Measurements from ENCODE around the gene SLC30A1.
A peak's percentile ranks its signal among the peaks of the same experiment; 100 is the strongest.
"Not testable (repeated sequence)": the region's sequence is repeated elsewhere in the genome, so short reads cannot be mapped to it uniquely, and the experiment has no call there.

The SLC30A1 gene

DNA sequence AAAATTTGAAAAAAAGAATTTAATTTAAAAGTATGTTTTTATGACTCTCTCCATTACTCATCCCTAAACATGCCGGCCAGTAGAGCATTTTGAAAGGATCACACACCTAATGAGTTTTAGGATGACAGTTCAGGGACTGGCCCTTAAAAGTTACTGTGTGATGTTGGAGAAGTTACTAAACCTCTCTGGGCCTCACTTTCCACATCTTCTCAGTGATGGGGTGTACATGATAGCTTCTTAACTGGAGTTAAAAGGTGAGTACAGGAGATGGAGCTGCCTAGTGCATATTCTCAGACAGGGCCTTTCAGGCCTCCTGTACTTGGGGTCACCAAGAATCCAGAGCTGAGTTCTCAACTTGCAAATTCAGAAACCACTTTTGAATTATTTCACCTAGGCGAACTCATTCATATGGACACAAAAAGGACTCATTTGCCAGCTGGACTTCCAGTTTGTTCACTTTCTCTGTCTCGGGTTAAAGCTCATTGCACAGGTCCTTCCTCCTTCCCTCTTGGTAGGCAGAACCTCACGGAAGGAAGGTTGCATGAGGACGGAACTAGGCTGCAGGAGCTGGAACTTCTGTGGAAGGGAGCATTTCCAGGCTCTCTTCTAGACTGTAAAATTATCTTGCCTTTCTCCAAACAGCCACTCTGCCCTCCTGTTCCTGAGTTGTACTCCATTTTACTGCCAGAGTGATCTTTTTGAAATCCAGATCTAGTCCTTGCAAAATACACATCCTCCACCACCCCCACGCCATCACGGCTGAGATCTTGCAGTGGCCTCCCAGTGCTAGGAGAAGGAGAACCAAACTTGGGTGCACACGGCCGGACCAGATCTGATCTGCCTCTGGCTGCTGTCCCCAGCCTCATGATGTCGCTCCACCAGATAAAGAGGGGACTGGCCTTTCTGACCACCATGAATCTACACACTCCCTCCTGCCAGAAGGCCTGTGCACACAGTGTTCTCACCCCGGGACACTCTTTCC is 4.3 kb upstream of the SLC30A1 start:
- DNase-seq = no peak

- no peak for DNase-seq
Measured at GRCh38 chr1:211581526-211581925, 2.6 kb upstream of the SLC30A1 start.

DNA sequence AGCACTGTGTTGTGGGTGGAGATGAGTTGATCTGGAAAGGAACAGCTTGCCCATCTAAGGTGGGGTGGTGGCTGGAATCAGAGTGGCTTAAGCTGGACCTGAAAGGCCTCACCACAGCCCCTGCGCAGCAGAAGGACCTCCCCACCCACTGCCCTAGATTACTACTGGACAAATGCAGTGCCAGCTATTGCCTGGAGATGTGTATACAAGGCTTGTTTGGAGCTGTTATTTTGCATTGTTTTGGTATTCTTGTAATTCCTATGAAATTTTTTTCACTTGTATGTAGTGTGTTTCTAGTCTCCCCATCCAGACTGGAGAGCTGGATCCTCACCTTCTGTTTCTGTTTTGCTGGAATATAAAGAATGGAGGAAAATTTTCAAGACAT is 1.3 kb upstream of the SLC30A1 start:
- no peak for DNase-seq

DNA sequence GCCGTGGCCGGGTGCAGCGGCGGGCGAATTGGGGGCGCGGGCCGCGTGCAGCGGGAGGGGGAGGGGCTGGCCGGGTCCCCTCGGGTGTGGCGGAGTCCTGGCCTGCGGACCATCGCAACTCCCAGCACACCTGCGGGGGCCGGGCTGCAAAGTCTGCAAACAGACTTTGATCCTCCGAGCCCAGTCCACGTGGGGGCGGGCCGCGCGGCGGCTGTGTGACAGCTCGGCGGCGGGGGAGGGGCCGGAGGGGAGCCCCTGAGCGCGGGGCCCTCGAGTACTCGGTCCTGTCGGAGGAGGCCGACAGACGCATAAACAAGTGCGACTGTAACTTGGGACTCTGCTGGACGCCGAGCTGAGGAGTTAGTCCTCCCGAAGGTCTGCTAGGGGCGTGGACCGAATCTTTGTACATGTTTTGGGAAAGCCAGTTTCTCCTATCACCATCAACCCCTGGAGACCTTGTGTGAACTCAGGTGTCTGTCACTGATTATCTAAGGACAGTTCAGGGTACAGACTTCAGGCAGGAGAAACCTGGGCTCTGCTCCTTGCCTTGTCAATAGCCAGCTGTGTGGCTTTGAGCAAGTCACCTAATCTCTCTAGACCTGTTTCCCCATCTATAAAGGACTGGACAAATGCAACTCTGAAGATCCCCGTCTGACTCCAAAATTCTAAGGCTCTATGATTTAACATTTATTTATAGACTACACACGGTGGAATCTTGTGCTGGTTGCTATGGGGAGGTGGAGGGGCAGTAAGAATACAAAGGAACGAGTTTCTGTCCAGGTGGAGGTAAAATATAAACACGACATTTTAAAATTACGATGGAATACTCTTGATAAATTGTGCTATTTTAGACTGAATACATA is 710 bp upstream of the SLC30A1 start:
- no peak for DNase-seq

DNA sequence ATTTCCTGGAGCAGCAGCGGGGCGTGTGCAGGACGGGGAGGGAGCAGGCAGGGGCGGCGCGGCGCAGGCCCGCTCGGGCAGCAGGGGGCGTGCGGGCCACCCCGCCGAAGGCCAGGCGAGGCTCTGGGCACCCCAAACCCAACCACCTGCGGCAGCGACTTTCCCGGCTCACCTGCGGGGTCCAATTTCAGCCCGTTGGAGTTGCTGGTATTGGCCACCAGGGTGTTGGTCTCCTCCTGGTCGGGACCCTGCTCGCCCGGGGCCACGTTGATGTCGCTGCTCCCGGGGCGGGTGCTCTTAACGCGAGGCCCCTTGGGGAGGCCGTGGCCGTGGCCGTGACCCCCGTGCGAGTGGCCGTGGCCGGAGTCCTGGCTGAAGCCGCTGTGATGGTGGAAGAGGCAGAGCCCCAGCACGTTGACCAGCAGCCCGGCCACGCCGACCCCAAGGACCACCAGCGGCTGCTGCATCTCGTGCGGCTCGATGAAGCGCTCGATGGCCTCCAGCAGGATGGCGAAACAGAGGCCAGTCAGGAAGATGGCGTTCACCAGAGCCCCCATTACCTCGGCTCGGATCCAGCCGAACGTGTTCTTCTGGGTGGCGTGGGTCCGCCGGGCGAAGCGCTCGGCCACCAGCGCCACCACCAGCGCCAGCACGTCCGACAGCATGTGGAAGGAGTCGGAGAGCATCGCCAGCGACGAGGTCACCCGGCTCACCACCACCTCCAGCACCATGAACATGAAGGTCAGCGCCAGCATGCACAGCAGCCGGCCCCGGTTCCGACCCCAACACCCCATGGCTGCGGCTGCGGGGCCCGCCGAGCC is 932 bp downstream of the SLC30A1 start:
- peak; percentile 69 for DNase-seq

DNA sequence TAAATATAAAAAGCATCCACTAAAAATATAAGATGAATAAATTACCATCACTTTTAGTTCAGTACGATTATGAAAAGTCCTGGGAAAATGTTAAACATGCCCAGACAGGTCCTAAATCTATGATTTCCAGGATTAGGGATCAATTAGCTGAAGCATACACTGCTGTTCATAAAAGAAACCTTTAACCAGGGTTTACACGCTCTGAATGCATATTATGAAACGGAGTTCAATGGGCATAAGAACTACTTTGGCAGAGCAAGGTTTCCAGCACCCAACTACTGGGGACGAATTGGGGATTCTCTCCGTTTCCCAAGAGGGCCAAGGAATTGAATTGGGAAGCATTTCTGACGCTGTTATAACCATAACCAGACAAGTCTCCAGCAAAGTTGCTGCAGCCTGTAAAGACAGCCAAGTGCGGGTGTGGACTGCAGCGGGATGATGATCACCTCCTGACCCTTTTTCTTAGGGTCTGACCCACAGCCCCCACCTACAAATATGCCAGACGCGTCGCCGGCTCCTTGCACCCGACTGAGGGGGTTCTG is 1.6 kb downstream of the SLC30A1 start:
- DNase-seq = no peak

GRCh38 chr1:211576717-211577116 is 2.2 kb downstream of the SLC30A1 start:
- DNase-seq = no peak

- DNase-seq = no peak
Measured at GRCh38 chr1:211574705-211575104, 4.3 kb downstream of the SLC30A1 start.

GRCh38 chr1:211571998-211572397 is 7.0 kb downstream of the SLC30A1 start:
- DNase-seq = no peak

DNA sequence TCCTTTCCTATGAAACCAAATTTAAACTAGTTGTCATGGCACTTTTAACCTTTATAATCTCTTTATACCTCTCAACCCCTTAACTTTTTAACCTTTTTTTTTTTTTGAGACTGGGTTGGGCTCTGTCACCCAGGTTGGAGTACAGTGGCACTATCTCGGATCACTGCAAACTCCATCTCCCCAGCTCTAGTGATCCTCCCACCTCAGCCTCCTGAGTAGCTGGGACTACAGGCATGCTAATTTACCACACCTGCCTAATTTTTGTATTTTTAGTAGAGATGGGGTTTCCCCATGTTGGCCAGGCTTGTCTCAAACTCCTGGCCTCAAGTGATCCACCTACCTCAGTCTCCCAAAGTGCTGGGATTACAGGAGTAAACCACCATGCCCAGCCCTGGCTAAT is 8.6 kb downstream of the SLC30A1 start:
- not testable (repeated sequence) for DNase-seq

DNA sequence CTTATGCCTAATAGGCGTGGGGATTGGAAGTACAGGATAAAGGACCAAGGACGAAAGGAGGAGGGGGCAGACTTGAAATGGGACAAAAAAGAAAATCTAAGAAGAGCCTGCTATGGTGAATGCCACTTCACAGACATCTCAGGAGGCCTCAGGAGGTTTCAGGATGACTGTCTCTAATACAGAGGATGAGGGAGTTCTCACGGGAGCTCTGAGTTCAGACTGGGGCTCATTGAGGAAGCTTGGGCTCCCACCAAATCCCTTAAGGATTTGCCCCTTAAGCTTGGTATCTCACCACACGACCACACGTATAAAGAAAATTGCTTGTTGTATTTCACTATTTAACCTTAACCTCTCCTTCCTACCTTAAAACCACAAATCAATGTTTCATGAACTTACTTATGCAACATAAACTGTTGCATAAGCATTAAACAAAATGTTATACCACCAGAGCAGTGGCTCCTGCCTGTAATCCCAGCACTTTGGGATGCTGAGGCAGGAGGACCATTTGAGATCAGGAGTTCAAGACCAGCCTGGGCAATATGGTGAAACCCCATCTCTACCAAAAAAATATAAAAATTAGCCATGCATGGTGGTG is 12.4 kb downstream of the SLC30A1 start:
- no peak for DNase-seq

DNA sequence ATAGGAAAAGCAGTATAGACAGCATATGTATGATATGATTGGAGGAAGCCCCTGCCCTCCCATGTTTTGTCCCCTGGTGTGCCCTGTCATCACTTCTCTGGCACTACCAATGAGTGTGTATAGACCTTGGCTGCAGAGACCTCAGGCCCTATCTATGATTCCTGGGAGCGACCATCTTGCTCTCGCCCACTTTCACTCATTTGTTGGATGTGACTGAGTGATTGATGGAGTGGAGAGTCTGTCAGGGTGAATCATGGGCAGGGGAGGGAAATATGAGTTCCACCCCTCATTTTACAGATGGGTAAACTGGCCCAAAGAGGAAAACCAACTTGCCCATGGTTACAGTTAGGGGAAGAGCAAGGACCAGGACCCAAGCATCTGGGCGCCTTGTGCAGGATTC is 14.9 kb downstream of the SLC30A1 start:
- no peak for DNase-seq

DNA sequence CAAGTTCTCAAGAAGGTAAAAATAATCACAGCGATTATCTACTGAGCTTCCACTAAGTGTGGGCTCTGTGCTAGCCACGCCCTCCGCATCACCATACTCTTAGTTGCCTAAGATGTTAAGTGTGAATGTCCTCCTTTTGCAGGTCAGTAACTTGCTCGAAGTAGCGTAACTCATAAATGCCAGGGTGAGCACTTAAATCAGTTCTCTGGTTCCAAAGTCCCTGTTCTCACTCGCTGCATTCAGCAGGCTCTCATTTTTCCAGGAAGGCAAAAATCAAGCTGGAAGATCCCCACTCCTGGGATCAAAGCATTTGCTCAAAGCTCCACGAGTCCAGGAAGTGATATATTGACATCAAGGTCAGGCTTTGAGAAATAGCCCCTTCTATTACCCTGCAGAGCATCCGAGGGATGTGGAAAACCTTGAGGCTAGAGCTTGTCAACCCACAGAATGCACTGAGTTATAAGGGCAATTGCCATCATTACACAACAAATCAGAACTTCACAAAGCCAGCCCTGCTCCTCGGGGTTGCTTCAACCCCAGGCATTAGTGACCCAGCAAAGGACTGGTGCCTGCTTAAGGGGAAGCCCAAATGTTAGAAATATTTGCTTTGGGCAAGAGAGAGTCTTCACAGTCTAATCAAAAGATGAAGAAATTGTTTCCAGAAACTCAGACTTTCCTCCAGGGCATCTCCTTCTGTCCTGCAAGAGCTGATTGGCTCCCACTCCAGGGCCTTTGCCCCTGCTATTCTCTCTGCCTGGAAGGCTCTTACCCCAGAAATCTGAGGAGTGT is 19.5 kb downstream of the SLC30A1 start:
- DNase-seq = no peak

DNA sequence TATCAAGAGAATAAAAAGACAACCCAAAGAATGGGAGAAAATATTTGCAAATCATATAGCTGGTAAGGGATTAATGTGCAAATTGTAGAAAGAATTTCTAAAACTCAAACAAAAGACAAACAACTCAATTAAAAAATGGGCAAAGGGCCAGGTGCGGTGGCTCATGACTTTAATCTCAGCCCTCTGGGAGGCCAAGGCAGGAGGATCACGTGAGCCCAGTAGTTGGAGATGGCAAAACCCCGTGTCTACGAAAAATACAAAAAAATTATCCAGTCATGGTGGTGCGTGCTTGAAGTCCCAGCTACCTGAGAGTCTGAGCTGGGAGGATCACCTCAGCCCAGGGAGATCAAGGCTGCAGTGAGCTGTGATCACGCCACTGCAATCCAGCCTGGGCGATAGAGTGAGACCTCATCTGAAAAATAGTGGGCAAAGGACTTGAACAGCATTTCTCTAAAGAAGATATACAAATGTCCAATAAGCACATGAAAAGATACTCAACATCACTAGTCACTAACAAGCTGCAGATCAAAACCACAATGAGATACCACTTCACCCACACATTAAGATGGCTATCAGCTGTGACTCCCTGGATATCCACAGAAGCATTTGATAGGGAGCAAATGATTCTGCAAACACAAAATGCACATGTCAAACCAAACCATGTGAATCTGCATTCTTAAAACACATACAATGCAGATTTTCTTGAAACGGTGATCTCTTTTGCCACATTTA is 20.9 kb downstream of the SLC30A1 start:
- no peak for DNase-seq

- DNase-seq = no peak
Measured at GRCh38 chr1:211553549-211553948, 25.4 kb downstream of the SLC30A1 start.

DNA sequence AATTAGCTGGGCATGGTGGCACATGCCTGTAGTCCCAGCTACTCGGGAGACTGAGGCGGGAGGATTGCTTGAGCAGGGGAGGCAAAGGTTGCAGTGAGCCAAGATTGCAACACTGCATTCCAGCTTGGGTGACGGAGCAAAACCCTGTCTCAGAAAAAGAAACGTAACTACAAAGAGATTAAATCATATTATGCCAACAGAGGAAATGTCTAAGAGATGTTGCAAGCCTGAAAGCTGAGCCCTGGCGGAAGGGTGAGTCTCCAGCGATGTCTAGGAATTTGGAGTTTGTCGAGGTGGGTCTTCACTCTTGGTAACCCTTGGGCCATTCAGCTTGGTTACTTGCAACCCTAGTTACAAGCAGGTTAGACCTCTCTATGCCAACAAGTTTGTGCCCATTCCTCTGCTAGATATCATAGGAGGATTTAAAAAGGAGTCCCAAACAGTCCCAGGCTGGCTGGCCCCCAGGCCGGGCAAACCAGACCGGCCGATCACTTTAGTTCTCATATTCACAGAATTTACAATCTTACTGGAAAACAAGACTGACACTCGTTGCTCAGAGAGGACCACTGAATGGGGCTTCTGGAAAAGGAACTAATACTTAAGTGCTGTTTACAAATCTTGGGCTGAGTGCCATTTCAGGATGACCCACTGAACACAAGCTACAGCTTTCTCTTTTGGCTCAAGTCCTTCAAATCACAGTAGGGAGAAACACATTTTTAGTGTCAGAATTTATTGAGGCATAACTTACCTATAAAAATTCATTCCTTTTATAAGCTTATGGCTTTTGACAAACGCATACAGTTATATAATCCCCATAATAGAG is 27.1 kb downstream of the SLC30A1 start:
- DNase-seq = no peak

GRCh38 chr1:211549092-211549711 is 29.8 kb downstream of the SLC30A1 start:
- no peak for DNase-seq

DNA sequence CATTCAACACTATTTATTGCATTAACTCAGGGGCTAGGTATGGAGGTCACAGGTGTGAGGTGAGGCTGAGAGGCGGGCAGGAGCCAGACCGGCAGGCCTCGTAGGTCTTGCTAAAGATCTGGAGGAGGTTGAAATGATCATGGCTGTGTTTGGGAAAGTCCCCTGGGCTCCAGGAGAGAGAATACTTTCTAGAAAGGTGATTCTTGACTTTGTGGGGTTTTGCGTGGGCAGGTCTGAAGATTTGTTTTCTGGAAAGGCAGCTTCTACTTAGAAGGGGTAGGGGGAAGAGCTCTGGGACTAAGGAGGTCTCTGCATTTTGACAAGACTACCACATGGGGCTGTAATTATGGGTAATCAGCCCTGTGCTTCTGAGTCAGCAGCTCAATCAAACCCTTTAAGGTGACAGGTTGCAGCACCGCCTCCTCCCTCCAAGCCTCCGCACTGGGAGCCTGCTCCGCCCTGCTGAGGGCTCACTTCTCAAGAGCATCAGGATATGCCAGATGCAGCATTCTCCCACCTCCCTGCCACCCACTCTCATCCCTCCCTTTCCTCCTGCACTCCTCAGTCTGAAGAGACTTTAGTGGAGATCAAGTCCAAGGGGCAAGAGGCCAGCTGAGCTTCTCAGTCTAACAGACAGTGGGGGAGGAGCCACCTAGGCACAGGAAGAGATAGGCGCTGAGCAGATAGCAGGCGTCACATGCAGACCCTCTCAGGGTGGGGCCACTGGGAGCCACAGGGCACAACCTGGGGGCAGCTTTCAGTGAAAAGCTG is 30.5 kb downstream of the SLC30A1 start:
- no peak for DNase-seq

All from T-helper 9 cell (primary cell).